NCI-H2196 treated with DMSO at 0.1 percent for 48 hours (cell line): ENCODE results near the gene DRD4.
A peak's percentile ranks its signal among the peaks of the same experiment; 100 is the strongest.

Experiments
- DNase-seq: peaks from one replicate; lab custom pipeline; 2025; ENCODE audit not compliant: unreplicated experiment; lab: John Stamatoyannopoulos, UW

DRD4 gene

DNA sequence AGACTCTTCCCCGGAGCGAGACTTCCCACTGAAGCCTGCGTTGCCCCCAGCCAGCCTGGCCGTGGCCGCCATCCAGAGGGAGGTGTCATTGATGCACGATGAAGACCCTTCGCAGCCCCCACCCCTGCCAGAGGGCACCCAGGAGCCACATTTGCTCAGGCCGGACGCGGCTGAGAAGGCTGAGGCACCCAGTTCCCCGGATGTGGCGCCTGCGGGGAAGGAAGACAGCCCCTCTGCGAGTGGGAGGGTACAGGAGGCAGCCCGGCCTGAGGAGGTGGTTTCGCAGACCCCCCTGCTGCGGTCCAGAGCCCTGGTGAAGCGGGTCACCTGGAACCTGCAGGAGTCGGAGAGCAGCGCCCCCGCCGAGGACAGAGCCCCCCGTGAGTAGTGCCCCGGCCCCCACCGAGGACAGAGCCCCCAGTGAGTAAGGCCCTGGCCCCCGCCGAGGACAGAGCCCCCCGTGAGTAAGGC lies 27.7 kb upstream of the DRD4 start:
- no peak for DNase-seq

DNA sequence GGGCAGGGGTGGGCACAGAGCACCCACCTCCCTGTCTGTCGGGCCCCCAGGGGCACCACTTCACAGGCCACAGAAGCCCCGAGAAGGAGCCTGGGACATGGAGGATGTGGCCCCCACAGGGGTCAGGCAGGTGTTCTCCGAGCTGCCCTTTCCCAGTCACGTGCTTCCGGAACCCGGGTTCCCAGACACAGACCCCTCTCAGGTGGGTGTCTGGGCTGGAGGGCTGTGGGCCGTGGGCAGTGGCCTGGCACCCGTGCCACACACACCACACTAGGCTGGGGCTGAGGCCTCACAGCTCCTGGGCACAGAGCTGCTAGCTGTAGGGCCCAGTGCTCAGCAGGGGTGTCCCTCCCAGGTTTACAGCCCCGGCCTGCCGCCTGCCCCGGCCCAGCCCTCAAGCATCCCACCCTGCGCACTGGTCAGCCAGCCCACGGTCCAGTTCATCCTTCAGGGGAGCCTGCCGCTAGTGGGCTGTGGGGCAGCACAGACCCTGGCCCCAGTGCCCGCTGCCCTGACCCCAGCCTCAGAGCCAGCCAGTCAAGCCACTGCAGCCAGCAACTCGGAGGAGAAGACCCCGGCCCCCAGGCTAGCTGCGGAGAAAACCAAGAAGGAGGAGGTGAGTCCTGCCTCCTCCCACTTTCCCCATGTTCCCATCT lies 26.8 kb upstream of the DRD4 start:
- DNase-seq, result no peak

DNA sequence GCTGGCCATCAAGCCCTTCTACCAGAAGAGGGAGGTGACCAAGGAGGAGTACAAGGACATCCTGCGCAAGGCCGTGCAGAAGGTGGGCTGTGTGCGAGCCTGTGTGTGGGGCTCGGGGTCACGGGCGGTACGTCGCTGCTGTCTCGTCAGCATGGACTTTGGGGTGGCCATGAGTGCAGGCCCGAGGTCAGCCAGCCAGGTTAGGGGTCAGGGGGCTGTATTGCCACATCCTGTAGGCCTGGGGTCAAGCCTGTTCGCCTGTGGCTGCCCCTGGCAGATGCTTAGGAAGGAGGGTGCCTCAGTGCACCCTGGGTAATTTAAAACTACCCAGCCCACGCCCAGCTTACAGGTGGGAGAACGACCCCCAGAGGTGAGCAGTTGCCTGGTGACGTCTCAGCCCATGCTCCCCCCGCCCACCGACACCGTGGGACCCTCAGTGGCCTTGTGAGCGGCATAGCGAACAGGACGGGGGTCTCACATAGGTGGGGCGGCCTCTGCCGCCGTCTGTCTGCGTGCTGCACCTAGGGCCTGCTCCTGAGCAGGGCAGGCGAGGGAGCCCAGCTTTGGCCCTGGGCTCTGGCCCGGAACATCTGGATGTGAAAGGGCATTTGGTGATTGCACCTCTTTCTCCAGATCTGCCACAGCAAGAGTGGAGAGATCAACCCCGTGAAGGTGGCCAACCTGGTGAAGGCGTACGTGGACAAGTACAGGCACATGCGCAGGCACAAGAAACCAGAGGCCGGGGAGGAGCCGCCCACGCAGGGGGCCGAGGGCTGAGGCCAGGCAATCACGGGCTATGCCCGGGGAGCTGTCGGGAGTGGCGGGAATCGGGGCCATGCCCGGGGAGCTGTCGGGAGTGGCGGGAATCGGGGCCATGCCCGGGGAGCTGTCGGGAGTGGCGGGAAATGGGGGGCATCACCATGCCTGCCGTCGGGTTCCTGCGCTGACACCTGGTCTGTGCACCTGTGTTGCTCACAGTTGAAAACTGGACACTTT lies 25.8 kb upstream of the DRD4 start:
- no peak for DNase-seq

DNA sequence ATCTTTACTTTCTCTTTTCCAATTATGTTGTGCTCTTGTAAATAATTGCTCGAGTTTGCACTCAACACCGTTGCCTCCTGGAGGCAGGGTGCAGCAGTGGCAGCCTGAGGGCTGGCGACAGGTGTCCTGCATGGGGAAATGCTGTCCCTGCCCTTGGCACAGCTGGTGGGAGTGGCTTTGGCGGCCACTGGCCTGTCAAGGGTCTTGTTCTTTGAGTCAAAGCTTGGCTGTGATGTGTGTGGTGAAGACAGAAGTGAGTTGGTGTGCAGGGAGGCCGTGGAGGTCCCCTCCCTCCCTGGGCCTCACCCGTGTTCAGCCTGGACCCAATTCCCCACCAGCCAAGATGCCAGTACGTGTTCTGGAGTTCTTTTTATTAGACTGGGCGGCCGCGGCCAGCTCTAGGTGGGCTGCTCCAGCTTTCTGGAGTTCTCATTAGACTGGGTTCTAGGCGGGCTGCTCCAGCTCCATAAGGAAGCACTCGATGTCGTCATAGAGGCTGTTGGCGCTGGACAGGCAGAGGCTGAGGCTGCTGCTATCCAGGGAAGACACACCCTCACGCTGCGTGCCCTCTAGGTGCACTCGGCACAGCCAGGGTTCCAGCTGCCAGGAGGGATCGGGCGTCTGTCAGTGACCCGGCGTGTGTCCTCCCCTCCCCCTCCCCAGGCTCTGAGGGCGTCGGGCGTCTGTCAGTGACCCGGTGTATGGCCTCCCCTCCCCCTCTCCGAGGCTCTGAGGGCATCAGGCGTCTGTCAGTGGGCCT lies 24.7 kb upstream of the DRD4 start:
- DNase-seq, result peak; percentile 27

- no peak for DNase-seq
Observed at GRCh38 chr11:612961-613300, 24.1 kb upstream of the DRD4 start.

- DNase-seq, result peak; percentile 37
Observed at GRCh38 chr11:613369-613968, 23.6 kb upstream of the DRD4 start.

- DNase-seq, result no peak
Observed at GRCh38 chr11:614021-614622, 22.9 kb upstream of the DRD4 start.

DNA sequence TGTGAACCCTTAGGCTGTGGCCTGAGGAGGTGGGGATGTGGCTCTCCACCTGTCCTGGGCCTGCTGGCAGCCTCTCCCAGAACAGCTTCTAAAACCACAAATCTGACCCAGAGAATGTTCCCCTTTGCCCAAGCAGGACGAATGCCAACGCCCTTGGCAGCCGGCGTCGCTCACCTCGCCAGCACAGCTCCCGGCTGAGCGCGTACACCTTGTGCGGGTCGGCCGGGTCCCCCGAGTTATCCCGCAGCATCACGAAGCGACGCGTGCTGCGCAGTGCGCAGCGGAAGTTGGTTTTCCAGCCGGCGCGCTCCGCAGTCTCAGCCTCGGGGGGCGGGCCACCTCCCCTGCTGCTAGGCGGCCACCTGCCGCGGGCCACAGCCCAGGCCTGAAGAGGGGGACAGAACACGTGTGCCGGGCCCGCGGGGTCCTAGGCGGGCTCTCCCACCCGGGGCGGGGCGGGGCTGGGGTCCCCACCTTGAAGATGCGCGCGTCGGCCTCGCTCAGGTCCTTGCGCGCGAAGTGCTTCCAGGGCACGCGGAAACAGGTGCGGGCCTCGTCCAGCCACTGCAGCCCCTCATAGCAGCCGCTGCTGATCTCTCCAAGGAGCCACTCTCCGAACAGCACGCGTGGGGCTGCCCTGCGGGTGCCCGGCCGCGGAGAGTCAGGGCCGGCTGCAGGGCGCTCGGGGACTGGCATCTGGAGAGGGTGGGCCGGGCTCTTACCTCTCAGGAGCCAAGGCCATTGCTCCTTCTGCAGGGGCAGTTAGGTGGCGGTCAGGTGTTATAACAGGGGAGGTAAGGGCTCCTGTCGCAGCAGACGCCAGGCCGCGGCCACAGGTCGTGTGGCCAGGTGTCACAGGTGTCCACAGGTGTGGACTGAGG lies 22.2 kb upstream of the DRD4 start:
- no peak for DNase-seq

DNA sequence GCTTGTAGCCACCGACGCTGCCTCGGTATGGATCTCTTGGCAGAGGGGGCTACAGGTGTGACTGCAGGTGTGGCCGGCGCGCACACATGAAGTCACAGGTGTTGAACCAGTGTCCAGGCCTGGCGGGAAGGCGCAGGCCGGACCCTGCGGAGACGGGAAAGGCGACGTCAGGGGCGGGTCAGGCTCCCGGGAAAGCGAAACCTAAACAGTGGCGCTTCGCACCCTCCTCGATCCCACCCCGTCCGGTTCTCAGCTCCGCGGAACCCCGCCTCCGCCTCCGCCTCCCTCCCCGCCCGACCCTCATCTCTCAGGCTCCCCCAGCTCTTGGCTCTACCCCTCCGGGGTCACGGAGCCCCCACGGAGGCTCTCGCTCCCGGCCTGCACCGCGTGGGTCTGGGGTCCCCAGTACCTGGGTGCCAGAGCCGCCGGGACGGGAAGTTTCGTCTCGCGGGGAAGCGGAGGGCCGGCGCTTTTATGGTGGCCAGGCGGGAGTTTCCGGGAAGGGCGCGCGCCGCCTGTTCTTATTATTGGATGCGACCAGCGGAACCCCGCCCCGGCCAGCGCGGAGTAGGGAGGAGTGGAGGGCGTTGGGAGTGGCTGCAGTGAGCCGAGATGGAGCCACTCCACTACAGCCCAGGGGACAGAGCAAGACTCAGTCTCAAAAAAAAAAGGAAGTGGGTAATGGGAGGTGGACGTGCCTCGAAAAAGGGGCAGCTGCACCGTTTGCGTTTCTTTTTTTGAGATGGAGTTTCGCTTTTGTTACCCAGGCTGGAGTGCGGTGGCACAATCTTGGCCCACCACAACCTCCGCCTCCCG lies 21.4 kb upstream of the DRD4 start, which contains the start of gene IRF7:
IRF7 (minus strand) TSS at position 447 of the 816 bp plus-strand sequence. CDS start 586 bp downstream, outside the sequence.
- DNase-seq, result peak; percentile 88

DNA sequence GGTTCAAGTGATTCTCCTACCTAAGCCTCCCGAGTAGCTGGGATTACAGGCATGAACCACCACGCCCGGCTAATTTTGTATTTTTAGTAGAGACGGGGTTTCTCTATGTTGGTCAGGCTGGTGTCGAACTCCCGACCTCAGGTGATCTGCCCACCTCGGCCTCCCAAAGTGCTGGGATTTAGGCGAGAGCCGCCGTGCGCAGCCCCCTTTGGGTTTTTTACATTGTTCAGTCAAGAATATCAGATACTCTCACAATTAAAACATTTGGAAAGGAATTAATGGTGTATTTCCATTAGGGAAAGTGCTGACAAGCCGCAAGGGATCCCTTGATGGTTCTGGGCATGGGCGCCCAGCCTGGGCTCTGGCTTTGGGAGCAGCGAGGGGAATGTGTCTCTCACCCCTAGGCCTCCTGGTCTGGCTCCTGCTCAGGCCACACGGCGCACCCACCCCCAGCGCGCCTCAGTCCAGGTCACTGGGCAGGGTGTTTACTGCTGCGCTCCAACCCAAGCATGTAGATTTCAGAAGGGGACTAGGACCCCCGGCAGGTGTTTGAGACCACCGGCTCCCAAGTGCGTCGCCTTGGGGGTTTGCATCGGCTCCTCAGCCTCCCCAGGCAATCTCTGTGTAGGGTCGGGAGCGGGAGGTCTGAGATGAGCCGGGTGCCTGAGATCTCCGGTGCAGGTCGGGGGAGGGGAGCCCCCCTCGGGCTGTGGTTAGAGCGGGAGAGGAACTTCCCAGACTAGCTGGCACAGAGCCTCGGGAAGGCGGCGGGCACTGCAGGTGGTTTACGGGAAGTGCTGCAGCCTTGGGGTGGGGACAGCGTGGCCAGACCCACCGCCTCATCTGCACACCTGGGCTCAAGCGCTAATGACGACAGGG lies 20.5 kb upstream of the DRD4 start:
- no peak for DNase-seq

DNA sequence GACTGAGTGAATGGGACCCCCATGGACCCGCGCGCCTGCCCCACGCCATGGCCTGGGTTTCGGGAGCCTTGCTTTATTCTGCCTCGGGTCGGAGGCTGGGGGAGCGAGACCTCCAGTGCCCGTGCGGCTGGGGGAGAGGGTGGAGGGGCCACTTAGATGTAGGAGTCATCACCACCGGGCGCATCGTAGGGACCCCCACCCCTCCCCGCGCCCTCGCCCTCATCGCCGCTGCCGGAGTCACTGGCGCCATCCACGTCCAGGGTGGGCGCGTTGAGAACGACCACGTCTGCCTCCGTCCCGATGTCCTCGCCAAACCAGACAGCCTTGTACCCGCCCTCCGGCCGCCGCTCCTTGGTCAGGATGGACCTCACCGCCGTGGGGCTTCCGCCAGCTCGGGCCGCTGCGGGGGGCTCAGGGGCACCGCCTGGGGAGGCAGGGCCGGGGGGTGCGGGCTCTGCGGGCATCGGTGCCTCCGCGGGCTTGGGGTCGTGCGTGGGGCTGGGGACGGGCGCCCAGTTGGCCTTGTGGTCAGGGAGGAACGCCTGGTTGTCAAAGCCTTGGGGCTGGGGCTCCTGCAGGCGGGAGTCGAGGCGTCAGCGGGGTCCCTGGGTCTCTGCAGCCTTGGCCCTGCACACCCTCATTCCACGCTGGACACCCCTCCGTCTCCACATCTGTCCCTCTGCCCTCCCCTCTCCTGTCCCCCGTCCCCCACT lies 19.7 kb upstream of the DRD4 start:
- no peak for DNase-seq

GRCh38 chr11:617912-618682 lies 19.0 kb upstream of the DRD4 start:
- no peak for DNase-seq

- DNase-seq, result no peak
Observed at GRCh38 chr11:618856-619627, 18.0 kb upstream of the DRD4 start.

GRCh38 chr11:619628-620050 lies 17.4 kb upstream of the DRD4 start:
- DNase-seq, result no peak

GRCh38 chr11:620201-620600 lies 16.9 kb upstream of the DRD4 start:
- no peak for DNase-seq
